ENCODE results near the gene RPL18A.

RPL18A gene

GRCh38 chr19:17840019-17840418 lies 19.7 kb upstream of the RPL18A start:
- Histone ChIP-seq H3K9ac (no peak overlapping the region), H2AFZ (ENCODE audit: low read depth) (no peak overlapping the region), H3K4me1 (ENCODE audit: low read depth, poor library complexity, severe bottlenecking) (no peaks in the 10 kb centered on the region), H3K79me2 (ENCODE audit: insufficient read depth, low read depth) (no peaks in the 10 kb centered on the region), H3K4me2 (no peak overlapping the region), H3K4me3 (IDR thresholded peaks at IDR 0.05; ENCODE audit: insufficient read depth, low read depth, low read length) (no peak overlapping the region), H3K36me3 (ENCODE audit: insufficient read depth) (no peaks in the 10 kb centered on the region), H4K20me1 (ENCODE audit: insufficient read depth) (no peaks in the 10 kb centered on the region), H3K27ac (no peak overlapping the region), H3K27me3 (ENCODE audit: insufficient read depth, low read depth) (no peaks in the 10 kb centered on the region)
- no peak for TF ChIP-seq CTCF (conservative IDR thresholded peaks at IDR 0.05; ENCODE audit: low read depth, low read length)

DNA sequence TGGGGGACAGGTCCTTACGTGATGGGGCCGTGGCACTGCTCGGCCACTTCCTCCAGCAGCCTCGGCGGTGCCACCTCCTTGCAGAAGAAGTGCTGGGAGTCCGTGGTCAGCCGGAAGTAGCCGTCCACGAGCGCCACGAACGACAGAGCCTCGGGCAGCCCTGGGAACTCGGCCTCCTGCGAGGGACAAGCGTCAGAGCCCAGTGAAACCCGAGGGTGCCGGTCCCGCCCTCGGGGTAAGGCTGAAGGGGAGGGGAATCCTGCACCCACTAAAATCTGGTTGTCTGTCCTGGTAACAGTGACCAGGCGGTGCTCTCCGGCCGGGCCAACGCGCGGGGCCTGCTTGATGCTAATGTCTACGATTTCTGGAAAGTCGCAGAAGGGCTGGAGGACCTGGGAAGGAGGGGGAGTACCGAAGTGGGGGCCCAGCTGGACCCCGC lies 18.3 kb upstream of the RPL18A start:
- Histone ChIP-seq H2AFZ (ENCODE audit: low read depth) (no peak overlapping the region), H3K4me1 (ENCODE audit: low read depth, poor library complexity, severe bottlenecking) (peaks cover under 1% of the 10 kb centered on the region), H3K27ac (no peak overlapping the region), H3K4me2 (no peak overlapping the region), H4K20me1 (ENCODE audit: insufficient read depth) (no peaks in the 10 kb centered on the region), H3K27me3 (ENCODE audit: insufficient read depth, low read depth) (no peaks in the 10 kb centered on the region), H3K4me3 (IDR thresholded peaks at IDR 0.05; ENCODE audit: insufficient read depth, low read depth, low read length) (no peak overlapping the region), H3K9ac (no peak overlapping the region), H3K36me3 (ENCODE audit: insufficient read depth) (no peaks in the 10 kb centered on the region), H3K79me2 (ENCODE audit: insufficient read depth, low read depth) (peaks cover 3% of the 10 kb centered on the region; the same call in 1 of the 2 replicates)
- no peak for TF ChIP-seq CTCF (conservative IDR thresholded peaks at IDR 0.05; ENCODE audit: low read depth, low read length)

DNA sequence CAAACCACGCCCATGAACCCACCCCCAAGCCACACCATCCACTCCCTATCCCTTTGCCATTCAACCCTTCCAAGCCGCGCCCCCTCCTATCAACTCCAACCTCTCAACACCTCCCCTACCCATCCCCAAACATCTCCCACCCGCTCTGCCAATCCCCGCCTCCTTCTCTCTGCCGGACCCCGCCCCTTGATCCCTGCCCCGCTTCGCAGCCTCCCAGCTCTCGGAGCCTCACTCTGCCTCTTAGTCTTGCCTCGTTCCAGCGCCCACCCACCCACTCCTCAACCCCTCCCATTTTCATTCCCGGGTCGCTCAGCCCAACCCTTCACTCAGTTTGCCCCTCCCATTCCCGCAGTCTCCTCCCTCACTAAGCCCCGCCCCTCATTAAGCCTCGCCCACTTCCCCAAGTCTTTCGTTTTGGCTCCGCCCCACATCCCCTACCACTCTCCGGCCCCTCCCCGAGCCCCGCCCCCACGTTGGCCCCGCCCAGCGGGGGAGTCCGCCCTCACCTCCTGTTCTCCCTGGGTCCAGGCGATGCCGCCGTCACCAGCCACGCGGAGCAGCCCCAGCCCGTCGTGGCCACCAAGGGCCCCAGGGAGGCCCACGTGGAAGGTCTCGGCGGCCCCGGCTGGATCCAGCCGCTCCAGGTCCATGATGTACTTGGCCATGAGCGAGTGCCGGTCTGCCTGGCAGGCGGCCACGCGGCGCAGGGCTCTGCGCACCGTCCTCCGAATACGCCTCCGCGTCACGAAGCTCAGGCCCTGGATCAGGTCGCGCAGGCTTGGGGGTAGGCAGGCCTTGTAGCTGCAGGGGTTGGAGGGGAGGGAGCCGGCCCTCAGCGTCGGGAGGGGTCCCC lies 17.7 kb upstream of the RPL18A start:
- Histone ChIP-seq H3K4me1 (ENCODE audit: low read depth, poor library complexity, severe bottlenecking) (peaks cover 7% of the 10 kb centered on the region), H2AFZ (ENCODE audit: low read depth) (no peak overlapping the region), H3K9ac (no peak overlapping the region), H3K27ac (no peak overlapping the region), H3K27me3 (ENCODE audit: insufficient read depth, low read depth) (no peaks in the 10 kb centered on the region), H3K4me3 (IDR thresholded peaks at IDR 0.05; ENCODE audit: insufficient read depth, low read depth, low read length) (no peak overlapping the region), H3K79me2 (ENCODE audit: insufficient read depth, low read depth) (peaks cover 9% of the 10 kb centered on the region), H3K36me3 (ENCODE audit: insufficient read depth) (no peaks in the 10 kb centered on the region), H3K4me2 (no peak overlapping the region), H4K20me1 (ENCODE audit: insufficient read depth) (no peaks in the 10 kb centered on the region)
- TF ChIP-seq CTCF (conservative IDR thresholded peaks at IDR 0.05; ENCODE audit: low read depth, low read length): no peak

DNA sequence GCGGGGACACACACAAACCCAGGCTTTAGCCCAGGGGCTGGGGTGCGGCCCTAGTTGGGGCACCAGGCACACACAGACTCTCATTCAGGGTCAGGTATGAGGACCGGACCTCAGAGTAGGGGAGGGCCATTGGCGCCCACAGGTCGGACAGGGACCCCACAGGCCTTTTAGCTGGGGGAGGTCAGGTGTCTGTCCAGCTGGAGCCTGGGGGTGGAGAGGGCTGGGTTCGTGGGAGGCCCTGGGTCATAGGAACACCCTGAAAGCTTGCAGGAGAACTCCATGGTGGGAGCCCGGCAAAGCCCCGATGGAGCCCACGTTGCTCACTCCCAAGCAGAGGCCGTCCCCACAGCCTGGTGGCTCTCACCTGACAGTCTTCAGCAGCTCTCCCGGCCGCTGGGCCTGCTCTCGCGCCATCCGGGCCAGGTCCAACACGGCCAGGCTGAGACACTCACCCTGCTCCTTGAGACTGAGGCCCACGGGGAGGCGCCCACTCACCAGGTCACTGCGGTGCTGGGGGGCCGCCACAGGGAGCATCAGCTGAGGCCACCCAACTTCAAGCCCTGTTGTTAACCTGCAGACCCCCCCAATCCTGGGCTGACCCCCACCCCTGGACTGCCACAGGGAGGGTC lies 16.9 kb upstream of the RPL18A start:
- H3K27ac ChIP-seq: no peak overlapping the region
- no peak for TF ChIP-seq CTCF (conservative IDR thresholded peaks at IDR 0.05; ENCODE audit: low read depth, low read length)
- H3K27me3 ChIP-seq (ENCODE audit: insufficient read depth, low read depth): no peaks in the 10 kb centered on the region
- H3K9ac ChIP-seq: no peak overlapping the region
- peaks cover 11% of the 10 kb centered on the region for H3K79me2 ChIP-seq (ENCODE audit: insufficient read depth, low read depth)
- no peaks in the 10 kb centered on the region for H3K36me3 ChIP-seq (ENCODE audit: insufficient read depth)
- H3K4me2 ChIP-seq: no peak overlapping the region
- H3K4me1 ChIP-seq (ENCODE audit: low read depth, poor library complexity, severe bottlenecking): peaks cover 10% of the 10 kb centered on the region
- H4K20me1 ChIP-seq (ENCODE audit: insufficient read depth): no peaks in the 10 kb centered on the region
- no peak overlapping the region for H3K4me3 ChIP-seq (IDR thresholded peaks at IDR 0.05; ENCODE audit: insufficient read depth, low read depth, low read length)
- H2AFZ ChIP-seq (ENCODE audit: low read depth): no peak overlapping the region
